Testis (tissue), 2 donors: ENCODE results near the gene PSMC3.

Experiments
- POLR2A ChIP-seq: fragments of 450-650 bp; IDR thresholded peaks from one replicate; pipeline ENCODE4 v1.6.1; 2017; ENCODE audit warnings: antibody characterized with exemption, mild to moderate bottlenecking, moderate library complexity
- TF ChIP-seq, protein P1 (sequence below), 3 experiments: fragments of 450-650 bp in 2 of 3; fragments of 200-600 bp in 1 of 3; sonication (generic) in 1 of 3; IDR thresholded peaks; one replicate each; pipeline ENCODE4 v1.5.1; 2016 to 2019; ENCODE audit warnings: antibody characterized with exemption in 3 of 3, mild to moderate bottlenecking in 2 of 3, moderate library complexity in 1 of 3

DNA sequence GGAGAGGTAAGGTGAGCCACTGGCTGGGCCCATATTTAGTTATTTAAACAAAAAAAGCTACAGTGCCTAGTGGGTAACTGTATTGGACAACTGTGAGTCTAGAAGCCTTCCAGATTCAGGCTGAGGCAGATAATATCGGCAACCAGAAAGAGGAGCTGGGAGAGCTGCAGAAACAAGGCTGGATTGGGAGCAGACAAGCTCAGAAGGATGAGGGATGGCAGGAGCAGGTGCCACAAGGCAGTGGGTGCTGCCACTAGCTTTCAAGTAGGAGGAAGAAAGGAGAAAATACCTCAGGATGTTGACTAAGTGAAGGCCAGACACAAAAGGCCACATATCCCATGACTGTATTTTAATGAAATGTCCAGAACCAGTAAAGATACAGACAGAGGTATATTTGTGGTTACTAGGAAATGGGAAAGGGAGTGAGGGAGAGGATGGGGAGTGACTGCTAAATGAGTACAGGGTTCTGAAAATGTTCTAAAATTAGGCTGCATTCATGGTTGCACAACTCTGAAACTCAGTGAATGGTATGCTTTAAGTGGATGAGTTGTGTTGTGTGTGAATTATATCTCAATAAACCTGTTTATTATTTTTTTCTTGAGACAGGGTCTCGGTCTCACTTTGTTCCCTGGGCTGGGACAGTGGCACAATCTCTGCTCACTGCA, 34.5 kb upstream of the PSMC3 start:
- TF ChIP-seq, protein P1, sequence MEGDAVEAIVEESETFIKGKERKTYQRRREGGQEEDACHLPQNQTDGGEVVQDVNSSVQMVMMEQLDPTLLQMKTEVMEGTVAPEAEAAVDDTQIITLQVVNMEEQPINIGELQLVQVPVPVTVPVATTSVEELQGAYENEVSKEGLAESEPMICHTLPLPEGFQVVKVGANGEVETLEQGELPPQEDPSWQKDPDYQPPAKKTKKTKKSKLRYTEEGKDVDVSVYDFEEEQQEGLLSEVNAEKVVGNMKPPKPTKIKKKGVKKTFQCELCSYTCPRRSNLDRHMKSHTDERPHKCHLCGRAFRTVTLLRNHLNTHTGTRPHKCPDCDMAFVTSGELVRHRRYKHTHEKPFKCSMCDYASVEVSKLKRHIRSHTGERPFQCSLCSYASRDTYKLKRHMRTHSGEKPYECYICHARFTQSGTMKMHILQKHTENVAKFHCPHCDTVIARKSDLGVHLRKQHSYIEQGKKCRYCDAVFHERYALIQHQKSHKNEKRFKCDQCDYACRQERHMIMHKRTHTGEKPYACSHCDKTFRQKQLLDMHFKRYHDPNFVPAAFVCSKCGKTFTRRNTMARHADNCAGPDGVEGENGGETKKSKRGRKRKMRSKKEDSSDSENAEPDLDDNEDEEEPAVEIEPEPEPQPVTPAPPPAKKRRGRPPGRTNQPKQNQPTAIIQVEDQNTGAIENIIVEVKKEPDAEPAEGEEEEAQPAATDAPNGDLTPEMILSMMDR (IDR thresholded peaks at IDR 0.05), result no peak
- TF ChIP-seq POLR2A, result no peak
